GM18526 (cell line): ENCODE measurements around the gene NDUFB4.

Experiments used
- POLR2A ChIP-seq: IDR thresholded peaks from 3 replicates; pipeline ENCODE4 v1.6.1; 2011; ENCODE audit not compliant: insufficient read length; ENCODE audit errors: extremely low read depth

The NDUFB4 gene

GRCh38 chr3:120566243-120566975 lies 29.7 kb upstream of the NDUFB4 start:
- TF ChIP-seq POLR2A = no peak

- TF ChIP-seq POLR2A = no peak
Measured at GRCh38 chr3:120567370-120568201, 28.6 kb upstream of the NDUFB4 start.

- no peak for TF ChIP-seq POLR2A
Measured at GRCh38 chr3:120568202-120568531, 28.0 kb upstream of the NDUFB4 start.

- no peak for TF ChIP-seq POLR2A
Measured at GRCh38 chr3:120568598-120568997, 27.5 kb upstream of the NDUFB4 start.

DNA sequence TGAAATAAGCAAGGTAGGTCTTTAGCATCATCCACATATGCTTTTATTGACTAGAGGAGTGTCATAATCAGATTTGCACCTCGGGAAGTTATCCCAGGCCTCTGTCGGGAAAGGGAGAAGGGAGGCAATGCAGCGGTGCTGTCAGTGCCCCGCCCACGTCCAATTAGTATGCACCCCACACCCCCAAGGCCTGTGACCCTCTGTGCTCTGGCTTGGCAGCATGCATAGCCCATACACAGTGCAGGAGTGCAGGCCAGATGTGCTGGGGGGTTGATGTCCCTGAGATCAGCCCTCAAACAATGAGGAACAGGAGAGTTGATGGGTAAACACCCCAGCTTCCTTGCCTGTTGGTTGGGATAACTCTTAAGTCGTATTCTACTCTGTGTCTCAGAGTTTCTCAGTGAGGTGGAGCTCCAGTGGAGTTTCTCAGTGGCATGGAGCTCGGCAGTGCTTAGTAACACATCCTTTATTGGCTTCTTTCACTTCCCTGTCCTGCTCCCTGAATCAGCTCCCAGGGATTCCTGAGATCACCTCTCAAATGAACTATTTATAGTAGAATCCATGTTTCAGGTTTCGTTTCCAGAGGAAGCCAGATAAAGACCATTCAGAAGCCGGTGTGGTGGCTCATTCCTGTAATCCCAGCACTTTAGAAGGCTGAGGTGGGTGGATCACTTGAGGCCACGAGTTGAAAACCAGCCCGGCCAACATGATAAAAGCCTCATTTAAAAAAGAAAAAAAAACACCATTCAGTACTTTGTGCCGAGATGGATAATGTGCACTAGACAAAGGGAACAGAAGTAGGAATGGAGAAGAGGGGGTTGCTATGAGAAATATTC lies 26.7 kb upstream of the NDUFB4 start:
- TF ChIP-seq POLR2A = no peak

DNA sequence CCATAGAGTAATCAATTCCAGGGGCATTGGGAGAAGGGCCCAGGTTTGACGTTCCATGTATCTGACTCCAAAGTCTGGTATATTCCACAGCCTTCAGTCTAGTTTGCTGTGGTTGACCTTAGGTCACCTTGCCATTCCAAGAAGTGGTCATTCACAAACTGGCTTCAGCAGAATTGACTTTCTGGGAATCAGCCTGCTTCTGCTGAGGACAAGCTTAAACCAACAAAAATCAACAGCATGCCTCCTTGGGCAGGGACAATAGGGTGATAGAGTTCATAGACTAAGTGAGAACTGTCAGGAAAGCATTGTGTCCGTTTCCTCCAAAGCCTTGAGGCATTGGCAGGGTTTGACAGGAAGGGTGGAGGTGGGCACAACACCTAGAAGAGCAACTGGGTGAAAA lies 24.1 kb upstream of the NDUFB4 start:
- no peak for TF ChIP-seq POLR2A

DNA sequence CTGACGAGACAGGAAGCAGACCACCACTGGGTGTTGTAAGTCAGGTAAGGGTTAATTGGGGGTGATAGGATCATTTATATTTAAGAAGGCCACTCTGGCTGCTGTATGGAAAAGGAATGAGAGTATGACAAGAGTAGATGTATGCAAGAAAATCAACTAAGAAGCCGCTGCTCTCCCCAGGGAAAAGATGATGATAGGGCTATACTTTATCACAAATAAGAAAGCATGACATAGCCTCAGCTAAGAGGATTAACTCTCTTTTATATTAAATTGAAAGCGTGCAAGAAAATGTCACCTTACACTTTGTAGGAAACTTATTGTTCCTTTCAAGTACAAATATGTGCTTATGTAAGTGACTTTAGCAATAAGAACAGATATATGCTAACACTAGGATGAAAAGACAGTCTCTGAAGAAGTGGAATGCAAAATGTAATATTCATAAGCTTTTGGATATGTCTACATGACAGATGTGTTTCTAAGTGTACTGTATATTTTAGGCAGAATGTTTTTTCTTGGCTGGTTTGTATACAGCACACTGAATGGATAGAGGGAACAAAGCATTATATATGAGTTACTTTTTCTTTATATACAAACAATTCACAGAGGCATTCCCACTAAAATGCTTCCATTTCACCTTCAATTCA lies 8.7 kb upstream of the NDUFB4 start:
- TF ChIP-seq POLR2A = no peak

DNA sequence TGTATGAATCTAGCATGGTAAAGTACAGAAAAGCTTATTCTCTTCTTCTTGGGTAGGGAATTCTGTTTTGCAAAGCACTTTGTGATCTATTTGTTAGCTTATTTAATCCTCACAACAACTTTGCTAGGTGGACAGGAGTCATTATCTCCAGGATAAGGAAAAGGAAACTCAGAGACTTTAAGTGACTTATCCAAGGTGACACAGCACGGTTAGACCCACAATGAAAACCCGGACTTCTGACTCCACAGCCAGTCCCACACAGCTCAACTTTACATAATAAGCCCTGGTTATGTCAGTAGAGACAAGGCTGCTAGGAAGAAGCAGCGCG lies 384 bp upstream of the NDUFB4 start:
- no peak for TF ChIP-seq POLR2A

DNA sequence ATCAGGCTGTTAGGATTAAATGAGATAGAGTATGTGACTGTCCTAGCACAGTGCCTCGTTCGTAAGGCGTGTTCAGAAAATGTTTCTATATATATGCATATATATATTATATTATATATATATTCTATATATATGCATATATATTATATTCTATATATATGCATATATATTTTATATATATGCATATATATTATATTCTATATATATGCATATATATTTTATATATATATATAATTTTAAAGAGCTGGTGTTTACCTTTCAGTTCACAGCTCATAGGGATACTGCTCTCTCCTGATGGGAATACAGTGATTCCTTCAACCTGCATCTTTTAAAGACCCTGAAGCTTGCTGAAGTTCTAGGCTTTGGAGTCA lies 702 bp downstream of the NDUFB4 start:
- TF ChIP-seq POLR2A = no peak

DNA sequence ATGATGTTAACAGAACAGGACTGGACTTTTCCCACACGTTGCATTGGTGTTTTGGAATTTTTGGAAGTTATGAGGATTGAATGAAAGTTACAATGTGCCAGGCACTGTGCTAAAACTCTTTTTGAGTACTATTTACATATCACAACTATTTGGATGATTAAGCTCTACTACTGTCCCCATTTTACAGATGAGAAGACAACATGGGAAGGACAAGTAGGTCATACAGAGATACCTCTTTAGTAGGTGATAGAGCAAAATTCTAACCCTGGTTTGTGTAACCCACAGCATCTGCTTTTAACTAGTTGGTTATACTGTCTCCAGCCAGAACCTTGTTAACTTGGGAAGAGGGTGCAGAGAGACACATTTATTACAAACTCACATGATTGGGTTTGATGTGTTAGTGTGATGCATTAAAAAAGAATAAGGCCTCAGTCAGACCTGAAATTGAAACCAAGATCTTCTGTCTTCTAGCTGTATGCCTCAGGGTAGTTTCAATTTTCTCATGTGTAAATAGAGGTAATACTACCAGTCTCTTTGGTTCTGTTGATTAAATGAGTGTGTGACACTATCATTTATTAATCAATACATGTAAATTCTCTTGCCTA lies 1.4 kb downstream of the NDUFB4 start:
- TF ChIP-seq POLR2A = no peak

- TF ChIP-seq POLR2A = no peak
Measured at GRCh38 chr3:120599211-120599610, 3.1 kb downstream of the NDUFB4 start.

- no peak for TF ChIP-seq POLR2A
Measured at GRCh38 chr3:120601554-120601953, 5.4 kb downstream of the NDUFB4 start.

DNA sequence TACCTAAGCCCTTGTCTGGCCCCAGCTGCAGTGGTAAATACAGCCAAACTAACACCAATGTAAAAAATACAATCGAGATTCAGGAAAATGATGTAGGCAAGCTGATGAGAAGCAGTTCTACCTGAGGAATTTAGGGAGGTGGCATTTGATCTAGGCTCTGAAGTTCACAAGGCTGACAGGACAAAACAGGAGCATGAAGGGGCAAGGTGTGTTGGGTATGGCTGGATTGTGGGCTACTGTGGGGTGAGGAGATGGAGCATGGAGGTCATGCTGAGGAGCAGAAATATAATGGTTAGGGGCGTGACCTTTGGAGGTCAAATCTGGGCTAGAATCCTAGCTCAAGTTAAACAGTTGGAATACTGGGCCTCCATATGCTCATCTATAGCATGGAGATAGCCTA lies 6.5 kb downstream of the NDUFB4 start:
- no peak for TF ChIP-seq POLR2A

GRCh38 chr3:120604382-120604781 lies 8.2 kb downstream of the NDUFB4 start:
- no peak for TF ChIP-seq POLR2A

GRCh38 chr3:120604784-120605183 lies 8.6 kb downstream of the NDUFB4 start:
- TF ChIP-seq POLR2A = no peak
